GM12865 (cell line): ENCODE results near the gene STAMBPL1.

Experiments used
- DNase-seq: peaks from one replicate; pipeline ENCODE4 v3.0.0; 2010; ENCODE audit warnings: low read depth
- H3K4me3 ChIP-seq: 2 replicates; pipeline ENCODE4 v1.5.1; 2011; ENCODE audit warnings: mild to moderate bottlenecking, low read depth, low read length, control low read depth
- TF ChIP-seq, protein P1 (sequence below): IDR thresholded peaks from 2 replicates; pipeline ENCODE4 v1.5.1; 2011; ENCODE audit warnings: low read length, control low read depth, low read depth, inconsistent platforms; ENCODE audit not compliant: insufficient read depth; ENCODE audit errors: missing control alignments

STAMBPL1 gene

GRCh38 chr10:88873757-88874156 lies 6.3 kb upstream of the STAMBPL1 start:
- no peak overlapping the region for H3K4me3 ChIP-seq
- no peak for DNase-seq
- TF ChIP-seq, protein P1, sequence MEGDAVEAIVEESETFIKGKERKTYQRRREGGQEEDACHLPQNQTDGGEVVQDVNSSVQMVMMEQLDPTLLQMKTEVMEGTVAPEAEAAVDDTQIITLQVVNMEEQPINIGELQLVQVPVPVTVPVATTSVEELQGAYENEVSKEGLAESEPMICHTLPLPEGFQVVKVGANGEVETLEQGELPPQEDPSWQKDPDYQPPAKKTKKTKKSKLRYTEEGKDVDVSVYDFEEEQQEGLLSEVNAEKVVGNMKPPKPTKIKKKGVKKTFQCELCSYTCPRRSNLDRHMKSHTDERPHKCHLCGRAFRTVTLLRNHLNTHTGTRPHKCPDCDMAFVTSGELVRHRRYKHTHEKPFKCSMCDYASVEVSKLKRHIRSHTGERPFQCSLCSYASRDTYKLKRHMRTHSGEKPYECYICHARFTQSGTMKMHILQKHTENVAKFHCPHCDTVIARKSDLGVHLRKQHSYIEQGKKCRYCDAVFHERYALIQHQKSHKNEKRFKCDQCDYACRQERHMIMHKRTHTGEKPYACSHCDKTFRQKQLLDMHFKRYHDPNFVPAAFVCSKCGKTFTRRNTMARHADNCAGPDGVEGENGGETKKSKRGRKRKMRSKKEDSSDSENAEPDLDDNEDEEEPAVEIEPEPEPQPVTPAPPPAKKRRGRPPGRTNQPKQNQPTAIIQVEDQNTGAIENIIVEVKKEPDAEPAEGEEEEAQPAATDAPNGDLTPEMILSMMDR: no peak

DNA sequence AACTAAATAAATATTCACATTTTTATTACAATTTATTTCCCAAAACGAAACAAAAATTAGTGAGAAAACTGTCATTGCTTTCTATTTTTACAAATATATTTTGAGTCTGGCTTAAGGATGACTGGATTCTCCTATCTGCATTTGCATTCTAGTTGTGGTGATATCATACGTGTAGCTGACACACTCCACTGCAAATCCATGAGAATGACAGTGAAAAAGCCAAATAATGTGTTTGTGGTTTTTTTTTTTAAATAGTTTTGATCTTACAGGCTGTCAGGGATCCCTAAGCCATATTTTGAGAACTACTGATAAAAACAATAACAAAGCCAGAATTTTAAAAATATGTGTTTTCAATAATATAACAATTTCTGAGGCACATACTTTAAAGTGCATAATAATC lies 5.8 kb upstream of the STAMBPL1 start:
- DNase-seq: no peak
- TF ChIP-seq, protein P1: no peak
- H3K4me3 ChIP-seq: no peak overlapping the region

DNA sequence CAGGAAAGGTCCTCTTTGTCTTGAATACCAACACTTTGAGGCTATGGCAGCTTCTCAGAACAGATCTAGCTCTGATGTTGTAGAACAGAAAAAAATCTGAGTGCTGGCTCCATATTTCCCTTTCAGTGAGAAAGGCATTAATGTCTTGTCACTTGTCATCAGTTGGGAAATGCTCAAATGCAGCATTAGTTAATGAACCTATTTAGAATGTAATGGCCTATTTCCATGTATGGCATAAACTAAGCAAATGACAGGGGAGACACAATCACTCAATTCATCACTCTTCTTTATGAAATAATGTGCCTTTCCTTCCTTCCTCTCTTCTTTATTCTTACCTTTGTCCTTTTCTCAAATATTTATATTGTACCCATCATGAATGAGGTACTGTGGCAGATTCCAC lies 5.0 kb upstream of the STAMBPL1 start:
- H3K4me3 ChIP-seq: no peak overlapping the region
- DNase-seq: no peak
- TF ChIP-seq, protein P1: no peak

DNA sequence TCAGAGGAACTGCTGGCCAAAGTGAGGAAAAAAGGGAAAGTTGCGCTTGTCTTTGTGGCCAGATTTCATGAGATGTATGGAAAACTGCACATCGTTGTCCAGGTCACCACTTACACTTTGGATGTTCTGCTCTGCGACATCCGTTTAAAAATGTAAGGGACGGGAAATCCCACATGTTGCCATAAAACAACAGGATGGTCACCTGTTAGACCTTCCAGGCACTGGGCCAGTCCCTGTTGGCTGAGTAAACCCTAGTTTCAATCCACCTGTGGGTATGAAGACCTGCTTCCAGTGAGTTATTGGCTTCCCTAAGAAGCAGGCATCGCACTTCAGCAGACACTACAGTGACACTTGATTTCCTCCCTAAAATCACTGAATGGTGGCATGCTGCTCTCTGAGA lies 2.7 kb upstream of the STAMBPL1 start:
- TF ChIP-seq, protein P1: no peak
- H3K4me3 ChIP-seq: no peak overlapping the region
- DNase-seq: no peak

DNA sequence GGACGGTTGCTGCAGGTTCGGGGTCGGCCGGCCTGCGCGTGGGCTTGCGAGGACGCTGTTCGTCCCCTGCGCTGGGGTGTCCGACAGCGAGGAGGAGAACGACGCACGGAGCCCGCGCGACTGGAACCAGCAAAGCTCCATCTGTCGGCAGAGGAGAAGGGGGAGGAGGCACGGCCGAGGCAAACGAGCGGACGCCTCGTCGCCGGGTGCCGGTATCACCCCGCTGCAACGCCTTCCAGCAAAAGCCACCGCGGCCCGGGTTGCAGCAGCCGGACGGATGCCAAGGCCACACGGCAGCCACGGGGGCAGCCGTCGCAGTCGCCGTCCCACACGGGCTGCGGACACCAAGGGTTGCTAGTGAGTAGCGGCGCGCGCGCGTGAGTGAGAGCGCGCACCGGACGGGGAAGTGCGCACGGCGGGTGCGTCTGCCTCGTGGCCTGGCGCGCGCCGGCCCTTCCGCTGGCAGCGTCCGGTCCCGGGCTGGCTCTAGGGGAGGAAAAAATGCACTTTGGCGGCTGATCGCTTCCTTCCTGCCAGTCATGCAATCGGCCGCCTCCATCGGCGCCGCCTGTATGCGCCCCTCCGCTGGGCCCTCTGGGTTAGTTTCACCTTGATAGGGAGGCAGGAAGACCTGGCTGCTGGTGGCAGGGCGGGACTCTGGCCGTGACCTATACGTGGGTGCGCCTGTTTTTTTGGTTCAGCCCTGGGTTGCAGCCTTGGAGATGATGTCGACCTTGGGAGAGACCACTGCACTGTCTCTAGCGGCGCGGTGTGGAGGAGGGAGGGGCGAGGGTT lies 434 bp downstream of the STAMBPL1 start:
- TF ChIP-seq, protein P1: peak; percentile 20
- peak; percentile 97 for DNase-seq
- H3K4me3 ChIP-seq: peak overlapping the region; percentile 96

GRCh38 chr10:88881320-88881719 lies 1.3 kb downstream of the STAMBPL1 start:
- no peak for DNase-seq

More at GRCh38 chr10:88881320-88881719, 1.3 kb downstream of the STAMBPL1 start:
- TF ChIP-seq, protein P1: no peak
- peak overlapping the region; percentile 96 for H3K4me3 ChIP-seq
